DND-41 (cell line): Measurements from ENCODE around the gene GAS7.

Experiments used
- CTCF ChIP-seq: IDR thresholded peaks from 2 replicates; pipeline ENCODE4 v1.5.1; 2012; ENCODE audit warnings: borderline replicate concordance, low read length, moderate library complexity, mild to moderate bottlenecking; ENCODE audit not compliant: poor library complexity, severe bottlenecking; ENCODE audit errors: extremely low read depth
- EZH2 ChIP-seq: IDR thresholded peaks from 3 replicates; pipeline ENCODE4 v1.6.1; 2012; ENCODE audit warnings: borderline replicate concordance, low read depth, mild to moderate bottlenecking, moderate library complexity, low read length, inconsistent platforms; ENCODE audit not compliant: severe bottlenecking

GRCh38 chr17:10031606-10032005 lies 166.8 kb downstream of the GAS7 start:
- TF ChIP-seq CTCF (no peak), EZH2 (no peak)
